ENCODE results near the gene KCNK7.

The KCNK7 gene

GRCh38 chr11:65625628-65626342, 30.2 kb upstream of the KCNK7 start:
- no peak for DNase-seq (ENCODE audit: low spot score)

- DNase-seq (ENCODE audit: low spot score), result no peak
Measured at GRCh38 chr11:65624931-65625627, 29.5 kb upstream of the KCNK7 start.

GRCh38 chr11:65623852-65624616, 28.4 kb upstream of the KCNK7 start:
- no peak for DNase-seq (ENCODE audit: low spot score)

- no peak for DNase-seq (ENCODE audit: low spot score)
Measured at GRCh38 chr11:65623177-65623576, 27.6 kb upstream of the KCNK7 start.

- DNase-seq (ENCODE audit: low spot score), result no peak
Measured at GRCh38 chr11:65622011-65622410, 26.4 kb upstream of the KCNK7 start.

GRCh38 chr11:65621460-65621859, 25.9 kb upstream of the KCNK7 start:
- DNase-seq (ENCODE audit: low spot score), result no peak

GRCh38 chr11:65620666-65621065, 25.1 kb upstream of the KCNK7 start:
- DNase-seq (ENCODE audit: low spot score), result no peak

- DNase-seq (ENCODE audit: low spot score), result no peak
Measured at GRCh38 chr11:65619281-65619928, 23.8 kb upstream of the KCNK7 start.

GRCh38 chr11:65618763-65619162, 23.2 kb upstream of the KCNK7 start:
- DNase-seq (ENCODE audit: low spot score), result no peak

GRCh38 chr11:65617990-65618751, 22.6 kb upstream of the KCNK7 start:
- no peak for DNase-seq (ENCODE audit: low spot score)

GRCh38 chr11:65617136-65617850, 21.7 kb upstream of the KCNK7 start:
- DNase-seq (ENCODE audit: low spot score), result no peak

GRCh38 chr11:65616575-65617001, 21.0 kb upstream of the KCNK7 start:
- no peak for DNase-seq (ENCODE audit: low spot score)

GRCh38 chr11:65615950-65616574, 20.5 kb upstream of the KCNK7 start:
- no peak for DNase-seq (ENCODE audit: low spot score)

GRCh38 chr11:65615229-65615949, 19.8 kb upstream of the KCNK7 start, which contains the start of gene PCNX3:
Gene PCNX3 (plus strand): TSS chr11:65615776. CDS start chr11:65616312, 536 bp downstream.
- peak; percentile 100 for DNase-seq (ENCODE audit: low spot score)

GRCh38 chr11:65613091-65613928, 17.7 kb upstream of the KCNK7 start:
- DNase-seq (ENCODE audit: low spot score), result no peak

GRCh38 chr11:65612691-65613090, 17.1 kb upstream of the KCNK7 start:
- DNase-seq (ENCODE audit: low spot score), result no peak

GRCh38 chr11:65611758-65612603, 16.4 kb upstream of the KCNK7 start:
- DNase-seq (ENCODE audit: low spot score), result no peak
